HG02981 (cell line): ENCODE data around the gene NRROS.
"Not testable (repeated sequence)": the region's sequence is repeated elsewhere in the genome, so short reads cannot be mapped to it uniquely, and the experiment has no call there.

ENCODE experiments used
- ATAC-seq: cut with Tn5 transposase; IDR thresholded peaks from one replicate; pipeline ENCODE4 v1.9.1; 2021; ENCODE audit warnings: mild to moderate bottlenecking, moderate library complexity; ENCODE audit not compliant: unreplicated experiment

Gene NRROS

DNA sequence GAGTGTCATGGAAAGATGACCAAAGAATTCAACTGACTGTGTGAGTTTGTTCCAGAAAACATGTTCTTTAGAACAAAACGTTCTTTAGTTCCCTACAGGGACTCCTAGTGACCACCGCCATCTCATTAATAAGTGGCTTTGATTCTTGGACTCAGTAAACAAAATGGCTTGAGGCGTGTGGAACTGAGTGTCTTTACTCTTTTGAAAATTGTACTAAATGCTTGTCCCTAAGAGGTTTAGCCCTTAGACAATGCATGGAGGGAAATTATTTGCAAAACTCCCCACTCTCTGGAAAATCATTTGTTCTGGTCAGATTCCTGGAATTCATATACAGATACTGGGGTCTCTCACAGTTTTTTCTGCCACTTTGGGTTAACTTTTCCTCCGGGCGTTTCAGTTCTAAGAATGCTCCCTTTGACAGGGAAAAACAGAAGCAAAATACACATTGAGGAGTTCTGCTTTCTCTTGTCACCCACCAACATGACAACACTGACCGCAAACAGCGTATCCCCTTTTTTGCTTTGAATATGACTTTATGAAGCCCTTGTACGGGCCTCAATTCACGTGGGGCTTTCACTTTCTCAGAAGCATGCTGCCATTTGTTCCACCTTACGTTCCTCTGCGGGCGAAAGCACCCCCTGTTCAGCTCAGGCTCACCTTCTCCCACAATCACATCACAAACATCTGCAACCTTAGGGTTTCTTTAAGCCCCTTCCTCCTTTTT is 15.3 kb upstream of the NRROS start:
- ATAC-seq: no peak

DNA sequence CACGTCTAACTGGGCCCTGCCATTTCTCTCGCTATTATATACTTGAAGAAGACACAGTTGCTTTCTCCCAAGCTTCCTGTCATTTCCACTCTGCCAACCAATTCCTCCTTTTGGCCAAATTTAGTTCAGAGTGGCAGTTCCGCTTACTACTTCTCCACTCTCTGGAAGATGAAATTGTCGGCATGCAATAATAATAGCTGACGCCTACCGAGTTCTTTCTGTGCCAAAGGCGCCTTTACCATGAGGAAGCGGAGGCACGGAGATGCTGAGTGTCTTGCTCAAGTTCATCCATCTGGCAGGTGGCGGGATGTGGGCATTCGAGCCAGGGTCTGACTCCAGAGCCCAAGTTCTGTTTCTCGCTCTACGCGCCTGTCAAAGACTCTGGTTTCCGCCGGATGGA is 14.6 kb upstream of the NRROS start:
- no peak for ATAC-seq

DNA sequence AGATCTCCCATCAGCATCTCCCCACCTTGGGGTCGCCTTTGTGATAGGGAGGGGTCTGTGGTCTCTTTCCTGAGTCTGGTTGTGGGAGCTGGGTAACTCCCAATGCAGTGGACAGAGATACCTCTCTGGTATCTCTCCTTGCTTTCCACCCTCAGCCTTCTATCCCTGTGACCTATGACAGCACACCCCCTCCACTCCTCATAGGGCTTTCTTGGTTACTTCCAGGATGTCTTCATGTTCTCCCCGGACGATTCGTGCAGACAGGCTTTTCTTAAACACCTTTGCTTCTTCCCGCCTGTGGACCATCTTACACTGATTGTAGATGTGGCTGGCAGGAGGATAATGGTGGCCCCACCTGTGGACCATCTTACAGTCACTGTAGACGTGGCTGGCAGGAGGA is 14.2 kb upstream of the NRROS start:
- ATAC-seq: no peak

DNA sequence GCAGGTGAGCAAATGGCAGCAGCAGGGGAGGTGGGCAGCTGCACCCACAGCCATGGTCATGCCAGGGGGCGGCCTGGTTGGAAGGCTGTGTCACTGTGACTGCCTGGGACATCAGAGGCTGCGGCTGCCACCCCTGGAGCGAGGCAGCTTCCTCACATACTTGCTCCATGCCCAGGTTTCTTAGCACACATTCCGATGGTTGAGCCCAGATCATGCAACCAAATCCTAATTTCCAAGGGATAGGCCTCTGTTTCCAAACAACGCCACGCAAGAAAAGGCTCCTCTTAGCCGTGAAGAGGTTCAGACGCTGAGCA is 11.6 kb upstream of the NRROS start:
- ATAC-seq: no peak

DNA sequence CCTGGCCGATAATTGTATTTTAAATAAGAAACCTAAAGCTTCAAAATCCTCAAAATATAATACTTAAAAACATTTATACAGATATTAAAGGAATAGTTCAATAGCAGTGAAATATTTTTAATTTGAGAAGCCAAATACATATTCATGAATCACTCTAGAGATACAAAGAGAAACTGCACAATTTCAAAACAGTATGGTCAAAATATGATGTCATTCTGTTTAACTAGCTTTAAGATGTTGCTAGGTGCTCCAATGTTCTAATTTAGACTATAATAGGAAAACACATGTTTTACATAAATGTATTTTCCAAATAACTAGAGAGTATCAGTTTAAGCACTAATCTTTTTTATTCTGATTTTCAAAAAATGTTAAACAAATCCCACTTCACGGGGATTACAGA is 10.3 kb upstream of the NRROS start:
- ATAC-seq: no peak

DNA sequence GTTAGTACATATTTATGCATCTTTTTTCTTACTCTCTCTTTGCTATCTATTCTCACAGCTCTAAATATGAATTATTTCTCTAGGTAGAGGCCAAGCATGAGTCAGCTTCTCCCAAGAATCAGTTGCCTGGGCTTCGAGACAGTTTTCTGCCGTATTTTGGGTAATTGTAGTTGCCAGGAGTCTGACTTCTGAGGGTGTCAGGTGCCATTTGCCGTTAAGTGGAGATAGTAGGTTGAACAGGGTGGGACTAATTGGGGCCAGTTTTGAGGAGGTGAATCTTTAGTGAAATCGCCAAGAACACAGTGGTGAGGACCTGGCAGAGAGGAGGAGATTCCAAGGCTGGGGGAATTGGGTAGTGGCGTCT is 7.8 kb upstream of the NRROS start:
- ATAC-seq: no peak

DNA sequence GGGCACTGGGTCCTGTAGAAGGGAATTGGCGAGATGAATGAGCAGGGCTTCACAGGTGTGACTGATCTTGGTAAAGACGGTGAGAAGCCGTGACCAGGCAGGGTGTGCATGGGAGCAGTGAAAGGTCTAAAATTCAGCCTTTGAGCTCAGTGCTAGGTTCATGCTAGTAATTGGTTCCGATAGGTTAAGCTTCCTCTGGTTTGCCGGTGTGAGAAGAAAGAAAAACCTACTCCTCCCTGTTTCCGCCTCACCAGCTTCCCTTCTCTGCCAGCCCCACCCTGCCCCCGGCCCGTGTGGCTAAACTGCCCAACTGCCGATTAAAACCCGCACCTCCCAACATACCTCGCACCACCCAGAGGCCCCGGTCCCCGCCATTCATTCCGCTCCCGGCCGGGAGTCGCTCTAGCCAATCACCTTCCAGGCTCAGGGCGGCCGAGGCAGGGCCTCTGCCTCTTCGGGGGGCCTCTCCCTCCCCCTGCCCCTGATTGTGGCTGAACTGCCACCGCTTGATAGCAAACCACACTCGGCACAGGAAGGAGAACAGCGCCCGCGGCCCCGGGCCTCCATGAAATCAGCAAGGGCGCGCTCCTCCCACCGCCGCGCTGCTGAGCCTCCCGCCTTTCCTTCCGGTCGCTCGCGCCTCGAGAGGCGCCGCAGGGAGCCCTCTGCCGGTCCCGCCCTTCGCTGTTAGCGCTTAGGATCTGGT is 7.3 kb upstream of the NRROS start:
- ATAC-seq: peak; percentile 64

DNA sequence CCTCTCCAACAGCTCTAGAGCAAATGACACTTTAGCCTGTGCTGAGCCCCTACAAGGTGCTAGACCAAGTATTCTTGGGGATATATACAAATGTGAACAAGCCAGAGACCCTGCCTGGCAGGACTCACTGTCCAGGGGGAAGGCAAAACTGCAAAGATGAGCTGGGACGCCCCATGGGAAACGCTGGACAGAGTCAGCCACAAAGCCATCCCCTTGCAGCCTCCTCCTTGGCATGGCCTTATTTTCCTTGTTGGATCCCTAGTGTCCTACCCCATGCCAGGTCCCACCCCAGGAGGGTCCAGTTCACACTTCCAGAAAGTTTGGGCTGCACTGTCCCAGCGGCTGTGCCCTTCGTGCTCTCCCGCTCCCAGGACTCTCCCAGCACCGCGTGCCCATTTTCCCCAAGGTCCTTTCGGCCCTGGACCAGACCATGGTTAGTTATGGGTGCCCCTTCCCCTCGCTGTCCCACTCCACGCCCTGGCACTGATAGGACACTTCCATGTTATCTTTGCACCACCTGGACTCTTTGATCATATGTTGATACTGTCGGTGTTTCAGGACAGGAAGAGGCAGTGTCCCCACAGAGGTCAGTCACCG is 5.8 kb upstream of the NRROS start:
- ATAC-seq: no peak

DNA sequence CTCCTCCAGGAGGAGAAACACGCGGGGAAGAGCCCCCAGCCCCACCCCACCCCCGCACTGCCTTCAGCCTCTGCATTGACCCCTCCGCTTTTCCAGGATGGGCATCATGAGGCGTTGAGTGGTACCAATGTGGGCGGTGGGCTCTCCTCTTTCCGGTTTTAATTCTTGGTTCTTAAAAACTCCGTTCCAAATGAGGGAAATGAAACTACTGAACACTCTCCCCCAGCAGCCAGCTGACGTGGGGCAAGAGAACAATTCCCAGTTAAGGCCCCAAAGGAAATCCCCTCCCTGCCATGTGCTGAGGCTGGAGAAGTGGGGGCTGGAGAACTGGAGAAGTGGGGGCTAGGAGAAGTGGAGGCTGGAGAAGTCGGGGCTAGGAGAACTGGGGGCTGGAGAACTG is 5.3 kb upstream of the NRROS start:
- ATAC-seq: no peak

DNA sequence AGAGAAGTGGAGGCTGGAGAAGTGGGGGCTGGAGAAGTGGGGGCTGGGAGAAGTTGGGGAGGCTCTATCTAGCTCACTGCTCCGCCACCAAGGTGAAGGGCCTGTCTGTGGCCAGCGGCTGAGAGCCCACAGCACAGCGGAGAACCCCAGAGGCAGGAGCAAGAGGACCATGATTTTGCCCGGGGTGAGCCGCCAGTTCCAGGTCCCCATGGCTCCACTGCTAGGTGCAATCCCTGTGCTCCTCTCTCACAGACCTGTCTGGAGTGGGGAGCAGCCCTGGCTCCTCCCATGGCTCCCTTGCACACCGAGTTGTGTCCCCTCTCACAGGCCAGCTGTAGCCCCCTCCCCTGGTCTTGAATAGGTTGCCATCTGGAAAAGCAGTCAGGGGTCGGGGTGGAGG is 4.7 kb upstream of the NRROS start:
- no peak for ATAC-seq

DNA sequence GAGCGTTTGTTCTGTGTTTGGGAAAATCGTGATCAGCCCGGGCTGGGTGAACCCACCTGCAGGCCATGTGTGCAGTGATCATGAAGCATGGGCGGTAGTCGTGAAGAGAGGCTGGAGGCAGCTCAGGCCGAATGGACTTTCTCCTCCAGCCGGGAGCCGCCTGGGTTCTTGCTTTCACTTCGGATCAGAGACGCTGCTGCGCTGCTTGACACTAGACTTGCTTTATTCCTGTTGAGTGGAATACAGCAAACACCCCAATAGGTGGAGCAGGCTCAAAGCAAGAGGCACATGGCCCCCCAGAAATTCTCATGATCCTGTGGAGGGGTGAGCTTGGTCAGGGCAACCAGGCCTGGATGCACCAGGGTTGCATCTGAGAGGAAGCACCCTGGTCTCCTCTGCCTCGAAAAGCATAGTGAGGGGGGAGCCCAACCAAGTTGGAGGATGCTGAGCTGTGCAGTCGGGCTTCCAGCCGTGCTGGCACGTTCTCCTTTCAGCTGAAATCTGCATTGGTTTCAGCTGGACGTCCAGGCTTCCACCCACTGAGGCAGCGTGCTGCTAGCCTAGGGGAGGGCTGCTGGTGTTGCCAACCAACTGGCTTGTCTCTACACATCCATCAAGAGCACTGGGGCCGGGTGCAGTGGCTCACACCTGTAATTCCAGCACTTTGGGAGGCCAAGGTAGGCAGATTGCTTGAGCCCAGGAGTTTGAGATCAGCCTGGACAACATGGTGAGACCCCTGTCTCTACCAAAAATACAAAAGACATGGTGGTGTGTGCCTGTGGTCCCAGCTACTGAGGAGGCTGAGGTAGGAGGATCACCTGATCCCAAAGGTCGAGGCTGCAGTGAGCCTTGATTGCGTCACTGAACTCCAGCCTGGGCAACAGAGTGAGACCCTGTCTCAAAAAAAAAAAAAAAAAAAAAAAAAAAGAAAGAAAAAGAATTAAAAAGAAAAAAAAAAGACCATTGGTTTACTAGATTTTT is 2.8 kb upstream of the NRROS start:
- no peak for ATAC-seq

DNA sequence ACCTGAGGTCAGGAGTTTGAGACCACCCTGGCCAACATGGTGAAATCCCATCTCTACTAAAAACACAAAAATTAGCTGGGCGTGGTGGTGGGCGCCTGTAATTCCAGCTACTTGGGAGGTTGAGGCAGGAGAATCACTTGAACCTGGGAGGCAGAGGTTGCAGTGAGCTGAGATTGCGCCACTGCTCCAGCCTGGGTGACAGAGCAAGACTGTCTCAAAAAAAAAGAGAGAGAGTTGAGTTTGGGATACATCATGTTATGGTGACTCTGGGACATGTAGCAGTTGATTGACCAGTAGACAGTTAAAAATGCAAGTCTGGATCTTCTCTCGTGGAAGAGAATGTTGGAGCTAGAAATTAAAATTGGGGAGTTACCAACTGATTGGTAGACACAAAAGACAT is 1.6 kb upstream of the NRROS start:
- ATAC-seq: not testable (repeated sequence)

DNA sequence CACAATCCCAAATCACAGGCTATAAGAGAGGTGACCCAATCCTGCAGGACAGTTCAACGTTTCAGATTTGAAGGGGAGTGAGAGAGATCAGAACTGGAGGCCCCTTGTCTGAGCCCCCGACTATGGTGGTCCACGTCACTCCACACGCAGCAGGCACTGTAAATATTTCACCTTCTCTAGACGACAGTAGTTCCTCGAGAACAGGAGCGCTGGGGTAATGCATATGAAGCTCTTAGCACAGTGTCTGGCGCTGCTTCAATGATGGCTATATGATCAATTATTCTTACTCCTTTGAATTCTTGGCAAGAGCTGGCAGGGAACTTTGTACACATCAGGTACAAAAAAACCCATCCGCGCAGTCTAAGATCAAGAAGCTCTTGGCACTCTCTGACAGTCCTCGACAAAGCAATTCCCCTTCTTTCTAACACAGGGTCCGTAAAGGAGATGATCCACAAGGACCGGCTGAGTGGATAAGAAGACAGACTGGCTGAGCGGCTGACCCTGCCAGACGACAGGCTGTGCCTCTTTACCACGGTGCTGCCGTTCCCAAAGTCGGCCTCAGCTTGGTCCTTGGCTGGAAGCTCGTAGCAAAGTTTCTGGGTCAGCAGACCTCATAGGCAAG is 522 bp upstream of the NRROS start:
- no peak for ATAC-seq

DNA sequence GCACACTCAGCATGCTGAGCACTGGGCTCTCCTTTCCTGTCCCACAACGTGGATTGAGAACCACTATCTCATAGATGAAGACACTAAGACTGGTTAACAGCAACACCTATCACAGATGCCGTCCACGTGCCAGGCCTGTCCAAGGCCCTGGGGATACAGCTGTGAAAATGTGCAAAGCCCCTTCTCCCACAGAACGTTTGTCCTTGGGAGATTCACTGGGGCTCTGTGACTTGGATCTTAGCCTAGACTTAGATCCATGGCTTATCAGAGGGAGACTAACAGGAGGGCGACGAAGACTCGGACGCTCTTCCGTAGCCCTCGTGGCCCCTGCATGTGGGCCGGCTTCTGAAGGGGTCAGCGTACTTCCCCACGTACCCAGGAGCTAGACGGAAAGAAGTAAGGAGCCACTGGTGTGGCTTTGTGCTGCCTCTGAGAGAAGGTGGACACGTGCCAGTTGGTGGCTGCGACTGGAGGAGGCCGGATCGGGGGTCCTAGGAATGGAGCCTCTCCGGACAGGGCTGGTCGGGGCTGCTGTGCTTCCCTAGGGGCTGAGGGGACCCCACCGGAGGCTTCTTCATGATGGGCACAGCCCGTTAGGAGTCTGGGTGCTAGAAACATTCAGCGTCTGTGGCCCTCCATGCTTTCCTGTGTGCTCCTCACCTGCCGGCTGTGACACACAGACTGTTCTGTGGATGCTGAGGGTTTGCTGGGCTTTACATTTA is 964 bp downstream of the NRROS start:
- ATAC-seq: no peak

DNA sequence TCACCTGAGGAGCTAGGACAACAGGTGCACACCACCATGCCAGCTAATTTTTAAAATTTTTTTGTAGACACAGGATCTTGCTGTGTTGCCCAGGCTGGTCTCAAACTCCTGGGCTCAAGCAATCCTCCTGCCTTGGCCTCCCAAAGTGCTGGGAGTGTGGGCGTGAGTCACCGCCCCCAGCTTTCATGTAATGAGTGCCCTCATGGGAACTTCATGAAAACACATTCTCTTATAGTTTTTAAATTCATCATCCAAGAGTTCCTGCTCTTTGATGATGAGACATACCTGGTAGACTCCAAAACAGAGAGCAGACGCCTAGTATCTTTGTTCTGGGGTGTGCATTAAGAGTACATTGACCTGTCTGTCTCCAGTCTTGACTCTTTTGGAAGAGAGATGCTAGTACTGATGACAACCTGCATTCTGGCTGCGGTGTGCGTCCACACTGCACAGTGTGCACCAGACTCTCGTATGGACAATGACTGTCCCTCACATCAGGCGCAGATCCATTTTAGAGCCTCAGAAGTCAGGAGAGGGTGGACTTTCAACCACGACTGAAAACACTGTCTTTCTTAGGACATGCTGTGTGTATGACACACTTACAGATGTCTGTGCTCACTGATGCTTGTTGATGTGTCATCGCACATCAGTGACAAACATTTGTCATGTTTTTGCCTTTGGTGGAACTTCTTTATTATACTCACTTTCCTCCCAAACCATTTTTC is 2.0 kb downstream of the NRROS start:
- no peak for ATAC-seq

DNA sequence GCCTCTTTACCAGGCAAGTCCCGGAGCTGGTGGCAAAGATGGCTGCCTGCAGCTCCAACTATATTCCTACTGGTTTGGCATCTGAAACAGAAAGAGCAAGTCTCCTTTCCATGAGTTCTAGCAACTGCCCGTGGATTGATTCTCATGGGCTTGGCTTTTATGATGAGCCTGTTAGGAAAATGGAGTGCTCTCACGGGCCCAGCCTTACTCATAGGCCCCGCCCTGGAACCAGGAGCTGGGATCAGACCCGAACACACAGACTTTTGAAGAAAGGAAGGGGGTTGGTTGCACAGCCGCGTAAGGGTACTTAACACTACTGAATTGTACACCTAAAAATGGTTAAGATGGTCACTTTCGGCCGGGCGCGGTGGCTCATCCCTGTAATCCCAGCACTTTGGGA is 2.9 kb downstream of the NRROS start:
- no peak for ATAC-seq

DNA sequence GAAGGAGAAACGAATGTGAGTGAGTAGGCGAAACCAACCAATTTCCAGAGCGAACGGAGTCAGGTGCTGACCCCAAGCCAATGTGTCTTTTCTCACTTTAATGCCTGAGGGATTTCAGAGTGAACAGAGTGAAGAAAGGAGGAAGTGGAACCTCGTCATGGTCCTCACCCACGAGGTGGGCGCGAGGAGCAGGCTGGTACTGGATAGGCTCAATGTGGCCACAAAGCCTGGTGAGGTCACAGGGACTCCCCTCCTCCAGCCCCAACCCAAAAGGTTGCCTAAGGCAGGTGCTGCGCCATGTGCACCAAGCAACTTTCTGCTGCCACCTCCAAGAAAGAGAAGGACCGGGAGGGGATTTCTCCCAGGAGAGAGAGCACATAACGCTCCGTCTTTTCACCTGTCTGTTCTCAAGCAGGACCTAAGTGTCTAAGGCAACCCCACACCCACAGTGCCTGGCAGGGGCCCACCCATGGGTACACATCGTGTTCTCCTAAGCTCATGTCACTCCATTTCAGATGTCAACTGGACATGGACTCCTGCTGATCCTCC is 3.8 kb downstream of the NRROS start:
- peak; percentile 80 for ATAC-seq

DNA sequence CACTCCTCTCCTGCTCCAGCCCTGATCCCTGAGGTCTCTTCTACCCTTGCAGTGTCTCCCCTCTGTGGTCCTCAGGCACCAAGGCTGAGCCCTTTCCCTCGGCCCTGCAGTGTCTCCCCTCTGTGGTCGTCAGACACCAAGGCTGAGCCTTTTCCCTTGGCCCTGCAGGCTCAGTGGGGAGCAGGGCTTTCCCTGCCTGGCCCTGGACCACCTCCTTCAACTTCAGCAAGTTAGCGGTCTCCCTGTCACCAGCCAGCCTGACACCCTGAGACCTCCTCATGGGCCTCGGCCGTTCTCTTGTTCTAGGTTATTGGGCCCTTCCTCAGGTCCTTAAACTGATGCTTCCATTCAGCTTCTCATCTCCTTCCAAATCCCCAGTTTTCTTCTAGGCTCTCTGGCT is 4.3 kb downstream of the NRROS start:
- no peak for ATAC-seq

DNA sequence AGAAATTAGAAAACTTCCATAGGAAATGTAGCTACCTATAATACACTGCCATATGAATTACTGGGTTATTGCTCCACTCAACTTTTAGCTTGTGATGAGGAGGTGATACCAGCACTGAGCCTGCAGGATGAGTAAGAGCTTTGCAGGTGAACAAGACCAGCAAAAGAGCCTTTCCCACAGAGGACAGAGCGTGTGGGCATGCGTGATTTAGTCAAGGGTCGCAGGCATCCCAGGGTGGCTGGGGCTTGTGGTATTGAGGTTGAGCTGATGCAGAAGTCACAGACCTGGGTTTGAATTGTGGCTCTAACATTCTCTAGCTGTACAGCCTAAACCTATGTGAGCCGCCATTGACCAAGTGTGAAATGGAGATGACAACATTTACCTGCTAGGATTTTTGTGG is 5.6 kb downstream of the NRROS start:
- ATAC-seq: no peak
